Left lung (tissue), 10 donors: ENCODE measurements around the gene RSPH4A. TPM values are rescaled to one million over a fixed set of nuclear protein-coding genes. Genes with fewer than 3 reads are reported as not detected.

Experiments used
- ATAC-seq: fragments of 200-7000 bp; cut with Tn5 transposase; one replicate; pipeline ENCODE4 v1.9.1; 2020; ENCODE audit warnings: moderate library complexity
- DNase-seq, 4 donors: peaks; one replicate each; pipeline ENCODE4 v3.0.0-alpha.2; 2013 to 2020
- H3K27ac ChIP-seq, 2 donors: fragments of 200-600 bp; sonication (generic) in 1 of 2; one replicate each; pipeline versions ENCODE4 v1.5.0 to v1.8.0; 2020 to 2021
- H3K27me3 ChIP-seq, 2 donors: fragments of 200-600 bp; sonication (generic) in 1 of 2; one replicate each; pipeline versions ENCODE4 v1.5.0 to v1.8.0; 2020 to 2021
- H3K36me3 ChIP-seq, 2 donors: fragments of 200-600 bp; sonication (generic) in 1 of 2; one replicate each; pipeline versions ENCODE4 v1.5.0 to v1.8.0; 2020 to 2021
- H3K4me1 ChIP-seq, 2 donors: fragments of 200-600 bp; one replicate each; pipeline ENCODE4 v1.8.0; 2021
- H3K4me3 ChIP-seq, 2 donors: fragments of 200-600 bp; sonication (generic) in 1 of 2; one replicate each; pipeline versions ENCODE4 v1.5.0 to v1.8.0; 2020 to 2021; ENCODE audit warnings: mild to moderate bottlenecking in 1 of 2
- H3K9me3 ChIP-seq, 2 donors: fragments of 200-600 bp; sonication (generic) in 1 of 2; one replicate each; pipeline versions ENCODE4 v1.5.0 to v1.8.0; 2020 to 2021
- intact Hi-C, 2 donors: fragments of 100-400 bp; cut with DNase I; formaldehyde crosslinking; loops; one replicate each; pipeline versions ENCODE4 v1.11.2 to v1.14.2; 2022
- polyA plus RNA-seq, 6 donors: library from polyadenylated mRNA; unstranded; fragments of 120-200 nt; gene quantifications; one replicate each; pipeline ENCODE4 v1.2.1, GENCODE V29; 2013; ENCODE audit not compliant: insufficient read length in 6 of 6
- total RNA-seq, 2 donors: library from RNA; stranded (reverse); fragmentation: NEBNext Ultra II Directional; extraction: Animal tissue kit (Norgen Biotek cat#: 25700); gene quantifications; one replicate each; pipeline ENCODE4 v1.2.1, GENCODE V29; 2021
- TF ChIP-seq, protein P1 (sequence below), 2 donors: fragments of 200-600 bp; sonication (generic) in 1 of 2; IDR thresholded peaks; one replicate each; pipeline versions ENCODE4 v1.5.0 to v1.8.0; 2021; ENCODE audit warnings: antibody characterized with exemption in 2 of 2
- donor health status: DM: no; HTN: yes; CAD: no.
- donor health status: DM: no; HTN: no; CAD: no.

Gene RSPH4A
- total and polyA plus RNA-seq, 8 donors = 0.15 to 11.3 (median 7.5) TPM

DNA sequence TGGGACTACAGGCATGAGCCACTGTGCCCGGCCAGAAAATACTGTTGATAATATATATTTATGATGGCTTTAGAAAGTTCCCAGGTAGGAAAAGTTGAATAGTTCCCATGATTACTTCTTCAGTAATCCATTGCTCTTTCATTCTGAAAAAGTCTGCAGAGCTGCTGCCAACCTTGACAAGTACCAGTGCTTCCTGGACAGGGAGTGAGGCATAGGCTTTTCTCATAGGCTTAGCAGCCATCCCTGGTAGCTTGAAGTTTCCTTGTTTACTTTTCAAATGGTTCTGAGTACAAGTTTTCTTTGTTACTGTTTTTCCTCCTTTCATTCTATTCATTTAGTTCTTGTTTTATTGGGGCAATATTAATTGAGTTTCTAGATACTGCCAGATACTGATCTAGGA lies 37.1 kb upstream of the RSPH4A start:
- intact Hi-C loops = no loop called here
- peak; percentile 53 for ATAC-seq

DNA sequence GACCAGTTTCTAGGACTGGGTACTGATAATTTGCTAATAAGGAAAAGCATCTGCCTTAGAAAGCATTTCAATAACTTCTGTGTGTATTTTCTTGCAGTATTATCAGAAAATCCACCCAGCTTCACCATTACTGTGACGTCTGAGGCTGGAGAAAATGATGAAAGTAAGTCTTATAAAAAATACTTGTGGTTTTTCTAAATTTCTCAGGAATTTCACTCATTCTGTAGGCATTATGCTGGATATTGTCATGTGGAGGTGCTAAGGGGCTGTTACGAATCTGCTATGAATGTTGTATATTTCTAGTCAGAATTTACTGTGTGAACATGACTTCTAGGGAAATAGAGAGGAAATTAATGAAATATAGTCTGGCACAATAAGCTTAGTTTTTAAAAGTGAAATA lies 36.1 kb upstream of the RSPH4A start:
- ATAC-seq (no peak), DNase-seq (no peak)
- TF ChIP-seq, protein P1, sequence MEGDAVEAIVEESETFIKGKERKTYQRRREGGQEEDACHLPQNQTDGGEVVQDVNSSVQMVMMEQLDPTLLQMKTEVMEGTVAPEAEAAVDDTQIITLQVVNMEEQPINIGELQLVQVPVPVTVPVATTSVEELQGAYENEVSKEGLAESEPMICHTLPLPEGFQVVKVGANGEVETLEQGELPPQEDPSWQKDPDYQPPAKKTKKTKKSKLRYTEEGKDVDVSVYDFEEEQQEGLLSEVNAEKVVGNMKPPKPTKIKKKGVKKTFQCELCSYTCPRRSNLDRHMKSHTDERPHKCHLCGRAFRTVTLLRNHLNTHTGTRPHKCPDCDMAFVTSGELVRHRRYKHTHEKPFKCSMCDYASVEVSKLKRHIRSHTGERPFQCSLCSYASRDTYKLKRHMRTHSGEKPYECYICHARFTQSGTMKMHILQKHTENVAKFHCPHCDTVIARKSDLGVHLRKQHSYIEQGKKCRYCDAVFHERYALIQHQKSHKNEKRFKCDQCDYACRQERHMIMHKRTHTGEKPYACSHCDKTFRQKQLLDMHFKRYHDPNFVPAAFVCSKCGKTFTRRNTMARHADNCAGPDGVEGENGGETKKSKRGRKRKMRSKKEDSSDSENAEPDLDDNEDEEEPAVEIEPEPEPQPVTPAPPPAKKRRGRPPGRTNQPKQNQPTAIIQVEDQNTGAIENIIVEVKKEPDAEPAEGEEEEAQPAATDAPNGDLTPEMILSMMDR (IDR thresholded peaks at IDR 0.05) = no peak
- Histone ChIP-seq H3K27me3 (no peaks in the 10 kb centered on the region), H3K4me3 (no peak overlapping the region), H3K36me3 (peaks cover 0 to 43% of the 10 kb centered on the region in 2 donors), H3K9me3 (no peaks in the 10 kb centered on the region), H3K27ac (no peak overlapping the region), H3K4me1 (peaks cover 3 to 13% of the 10 kb centered on the region in 2 donors)
- intact Hi-C loops = no loop called here

More for the DNA sequence above, 37.1 kb upstream of the RSPH4A start:
- Histone ChIP-seq H3K9me3 (no peaks in the 10 kb centered on the region), H3K4me3 (no peak overlapping the region), H3K27me3 (no peaks in the 10 kb centered on the region), H3K36me3 (peaks cover 0 to 34% of the 10 kb centered on the region in 2 donors), H3K27ac (no peak overlapping the region), H3K4me1 (peaks cover 3 to 14% of the 10 kb centered on the region in 2 donors)
- TF ChIP-seq, protein P1 (IDR thresholded peaks at IDR 0.05) = no peak
- no peak for DNase-seq

DNA sequence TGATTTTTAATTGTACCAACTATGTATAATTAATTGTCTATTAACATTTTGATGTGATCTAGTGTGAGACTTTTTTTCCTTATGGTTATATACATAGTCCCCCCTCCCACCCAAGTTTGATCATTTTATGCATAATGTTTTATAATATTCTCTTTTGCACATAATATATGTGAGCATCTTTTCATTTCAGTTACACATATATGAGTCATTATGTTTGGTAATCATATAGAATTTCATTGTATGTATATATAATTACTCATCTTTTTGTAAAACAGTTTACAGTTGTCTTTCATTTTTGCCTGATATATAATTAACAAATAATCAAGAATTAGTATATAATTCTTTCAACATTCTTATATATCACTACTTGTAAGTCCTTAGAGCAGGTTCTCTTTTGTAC lies 30.0 kb upstream of the RSPH4A start:
- H3K27ac ChIP-seq = no peak overlapping the region
- no peak overlapping the region for H3K4me3 ChIP-seq
- TF ChIP-seq, protein P1 (IDR thresholded peaks at IDR 0.05) = no peak
- no peaks in the 10 kb centered on the region for H3K4me1 ChIP-seq
- peaks cover 0 to 68% of the 10 kb centered on the region in 2 donors for H3K36me3 ChIP-seq
- no peak for DNase-seq
- H3K9me3 ChIP-seq = no peaks in the 10 kb centered on the region
- ATAC-seq = no peak
- no peaks in the 10 kb centered on the region for H3K27me3 ChIP-seq
- intact Hi-C loops = no loop called here

DNA sequence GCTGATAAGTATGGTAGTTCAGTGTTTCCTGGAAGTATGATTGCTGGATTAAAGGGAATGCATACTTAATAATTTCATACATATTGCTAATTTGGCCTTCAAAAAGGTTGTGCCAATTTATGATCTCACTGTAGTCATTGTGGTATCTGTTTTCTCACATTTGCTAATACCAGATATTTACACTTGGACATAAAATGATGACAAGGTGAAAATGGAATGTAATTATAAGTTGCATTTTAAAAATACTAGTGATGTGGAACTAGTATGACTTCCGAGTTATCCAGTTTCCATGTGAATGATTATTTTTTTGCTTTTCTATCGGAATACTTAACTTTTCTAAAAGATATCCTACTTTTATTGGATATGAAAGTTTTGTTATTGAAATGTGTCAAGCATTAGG lies 29.5 kb upstream of the RSPH4A start:
- Histone ChIP-seq H3K9me3 (no peaks in the 10 kb centered on the region), H3K27ac (no peak overlapping the region), H3K4me1 (no peaks in the 10 kb centered on the region), H3K4me3 (no peak overlapping the region), H3K36me3 (peaks cover 0 to 69% of the 10 kb centered on the region in 2 donors), H3K27me3 (no peaks in the 10 kb centered on the region)
- intact Hi-C loops = no loop called here
- ATAC-seq (no peak), DNase-seq (no peak)
- TF ChIP-seq, protein P1 (IDR thresholded peaks at IDR 0.05) = no peak

DNA sequence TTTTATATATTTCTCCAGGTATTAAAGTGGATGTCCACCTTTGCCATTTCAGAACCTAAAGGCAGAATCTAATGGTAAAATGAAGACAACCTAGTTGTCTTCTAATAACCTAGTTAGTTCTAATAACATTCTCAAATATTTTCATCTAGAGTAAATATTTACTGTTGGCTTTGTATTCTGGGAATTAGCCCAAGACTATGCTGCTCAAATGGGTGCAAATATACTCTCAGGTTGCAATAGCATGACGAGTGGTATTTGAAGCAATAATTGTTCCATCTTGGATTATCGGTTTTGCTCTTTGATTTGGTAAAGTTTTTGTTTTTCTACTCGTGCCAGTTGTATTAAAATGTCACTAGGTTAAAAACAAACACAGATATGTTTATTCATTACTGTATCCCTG lies 21.0 kb upstream of the RSPH4A start:
- ATAC-seq (no peak), DNase-seq (no peak)
- no peak overlapping the region for H3K27ac ChIP-seq
- peaks cover 0 to 61% of the 10 kb centered on the region in 2 donors for H3K36me3 ChIP-seq
- H3K4me3 ChIP-seq = no peak overlapping the region
- no peaks in the 10 kb centered on the region for H3K4me1 ChIP-seq
- TF ChIP-seq, protein P1 (IDR thresholded peaks at IDR 0.05) = no peak
- H3K27me3 ChIP-seq = no peaks in the 10 kb centered on the region
- no peaks in the 10 kb centered on the region for H3K9me3 ChIP-seq
- intact Hi-C loops = no loop called here
